Tibial artery (tissue), 4 donors: ENCODE results near the gene MOGAT3.

Experiments
- DNase-seq, 2 donors: peaks; one replicate each; pipeline ENCODE4 v3.0.0-alpha.2; 2019
- H3K27ac ChIP-seq, 2 donors: fragments of 200-600 bp; sonication (generic) in 1 of 2; 1 replicate in 1 of 2; 2 replicates in 1 of 2; pipeline ENCODE4 v1.5.1; 2018 to 2019; ENCODE audit warnings: mild to moderate bottlenecking in 1 of 2
- H3K27me3 ChIP-seq, 2 donors: fragments of 200-600 bp; sonication (generic) in 1 of 2; one replicate each; pipeline versions ENCODE4 v1.5.1 to v1.6.0; 2016 to 2019
- H3K36me3 ChIP-seq, 3 donors: fragments of 200-600 bp; sonication (generic) in 2 of 3; one replicate each; pipeline ENCODE4 v1.5.1; 2016 to 2019; ENCODE audit warnings: mild to moderate bottlenecking in 2 of 3
- H3K4me1 ChIP-seq, 4 donors: fragments of 200-600 bp; sonication (generic) in 2 of 4; 1 replicate in 3 of 4; 2 replicates in 1 of 4; pipeline ENCODE4 v1.5.1; 2016 to 2019
- H3K4me3 ChIP-seq, 2 donors: fragments of 200-600 bp; sonication (generic) in 1 of 2; 1 replicate in 1 of 2; 2 replicates in 1 of 2; pipeline ENCODE4 v1.5.1; 2018 to 2019; ENCODE audit warnings: mild to moderate bottlenecking in 2 of 2
- H3K9me3 ChIP-seq, 3 donors: fragments of 200-600 bp; sonication (generic) in 1 of 3; one replicate each; pipeline ENCODE4 v1.5.1; 2016 to 2019
- CTCF ChIP-seq, 2 experiments: fragments of 200-600 bp in 1 of 2; fragments of 450-650 bp in 1 of 2; IDR thresholded peaks; one replicate each; pipeline ENCODE4 v1.5.1; 2017 to 2019; ENCODE audit warnings: antibody characterized with exemption in 2 of 2, mild to moderate bottlenecking in 1 of 2, moderate library complexity in 1 of 2
- intact Hi-C: fragments of 100-400 bp; cut with DNase I; formaldehyde crosslinking; loops from one replicate; pipeline ENCODE4 v1.15.0; 2023; ENCODE audit warnings: low total_unique reads

MOGAT3 gene

GRCh38 chr7:101239951-101240220, 39.0 kb upstream of the MOGAT3 start:
- peaks cover 0 to 26% (median 16%) of the 10 kb centered on the region in 4 donors for H3K4me1 ChIP-seq
- TF ChIP-seq CTCF (IDR thresholded peaks at IDR 0.05): no peak
- no peak for DNase-seq
- no peaks in the 10 kb centered on the region for H3K9me3 ChIP-seq
- no peak overlapping the region for H3K4me3 ChIP-seq
- no peak overlapping the region for H3K27ac ChIP-seq
- intact Hi-C loops: no loop called here
- peaks cover 15 to 58% (median 41%) of the 10 kb centered on the region in 3 donors for H3K36me3 ChIP-seq
- H3K27me3 ChIP-seq: no peaks in the 10 kb centered on the region

GRCh38 chr7:101239191-101239950, 38.5 kb upstream of the MOGAT3 start:
- TF ChIP-seq CTCF (IDR thresholded peaks at IDR 0.05): no peak
- no peaks in the 10 kb centered on the region for H3K27me3 ChIP-seq
- intact Hi-C loops: no loop called here
- no peak overlapping the region for H3K4me3 ChIP-seq
- no peak overlapping the region for H3K27ac ChIP-seq
- peaks cover 0 to 26% (median 16%) of the 10 kb centered on the region in 4 donors for H3K4me1 ChIP-seq
- no peaks in the 10 kb centered on the region for H3K9me3 ChIP-seq
- no peak for DNase-seq
- H3K36me3 ChIP-seq: peaks cover 15 to 58% (median 41%) of the 10 kb centered on the region in 3 donors

- no peak for TF ChIP-seq CTCF (IDR thresholded peaks at IDR 0.05)
- Histone ChIP-seq H3K4me1 (peaks cover 0 to 20% (median 11%) of the 10 kb centered on the region in 4 donors), H3K36me3 (peaks cover 15 to 58% (median 41%) of the 10 kb centered on the region in 3 donors), H3K9me3 (no peaks in the 10 kb centered on the region), H3K4me3 (no peak overlapping the region), H3K27me3 (no peaks in the 10 kb centered on the region), H3K27ac (peak overlapping the region; percentile 39 to 50)
- intact Hi-C loops: no loop called here
- DNase-seq: no peak
Measured at GRCh38 chr7:101238226-101239182, 37.7 kb upstream of the MOGAT3 start.

GRCh38 chr7:101237206-101238067, 36.6 kb upstream of the MOGAT3 start, which contains the start of gene CLDN15:
TSS of gene CLDN15 (minus strand) at chr7:101237802. CDS start at chr7:101237581, 221 bp downstream.
- intact Hi-C loops: no loop called here
- peak; percentile 82 to 86 for DNase-seq
- Histone ChIP-seq H3K27me3 (no peaks in the 10 kb centered on the region), H3K27ac (peak within 1 kb of the TSS; percentile 39 to 50), H3K4me1 (peaks cover 0 to 20% (median 8%) of the 10 kb centered on the region in 4 donors), H3K36me3 (peaks cover 15 to 58% (median 41%) of the 10 kb centered on the region in 3 donors), H3K9me3 (no peaks in the 10 kb centered on the region), H3K4me3 (peak within 1 kb of the TSS in 1 of 2 donors; percentile 16)
- no peak for TF ChIP-seq CTCF (IDR thresholded peaks at IDR 0.05)

- H3K4me3 ChIP-seq: no peak overlapping the region
Measured at GRCh38 chr7:101236292-101236835, 35.5 kb upstream of the MOGAT3 start.

More at GRCh38 chr7:101236292-101236835, 35.5 kb upstream of the MOGAT3 start:
- H3K36me3 ChIP-seq: peaks cover 15 to 58% (median 41%) of the 10 kb centered on the region in 3 donors
- TF ChIP-seq CTCF (IDR thresholded peaks at IDR 0.05): no peak
- H3K9me3 ChIP-seq: no peaks in the 10 kb centered on the region
- intact Hi-C loops: no loop called here
- no peak for DNase-seq
- H3K27ac ChIP-seq: no peak overlapping the region
- H3K27me3 ChIP-seq: no peaks in the 10 kb centered on the region
- H3K4me1 ChIP-seq: peaks cover 0 to 27% (median 11%) of the 10 kb centered on the region in 4 donors
